Occipital lobe (tissue), 2 donors: ENCODE measurements around the gene ERN1. TPM values are rescaled to one million over a fixed set of nuclear protein-coding genes. Genes with fewer than 3 reads are reported as not detected.

ENCODE experiments used
- DNase-seq: peaks from one replicate; lab custom pipeline; 2025; lab: John Stamatoyannopoulos, UW
- total RNA-seq: library from RNA; depleted of rRNA; stranded (reverse); fragments of >200 nt; gene quantifications from one replicate; pipeline ENCODE4 v1.2.3, GENCODE V29; 2014

Gene ERN1
- total RNA-seq, 1 donor from 2014 or later: 5.9 TPM

- no peak for DNase-seq
Measured at GRCh38 chr17:64084940-64085649, 44.8 kb downstream of the ERN1 start.

DNA sequence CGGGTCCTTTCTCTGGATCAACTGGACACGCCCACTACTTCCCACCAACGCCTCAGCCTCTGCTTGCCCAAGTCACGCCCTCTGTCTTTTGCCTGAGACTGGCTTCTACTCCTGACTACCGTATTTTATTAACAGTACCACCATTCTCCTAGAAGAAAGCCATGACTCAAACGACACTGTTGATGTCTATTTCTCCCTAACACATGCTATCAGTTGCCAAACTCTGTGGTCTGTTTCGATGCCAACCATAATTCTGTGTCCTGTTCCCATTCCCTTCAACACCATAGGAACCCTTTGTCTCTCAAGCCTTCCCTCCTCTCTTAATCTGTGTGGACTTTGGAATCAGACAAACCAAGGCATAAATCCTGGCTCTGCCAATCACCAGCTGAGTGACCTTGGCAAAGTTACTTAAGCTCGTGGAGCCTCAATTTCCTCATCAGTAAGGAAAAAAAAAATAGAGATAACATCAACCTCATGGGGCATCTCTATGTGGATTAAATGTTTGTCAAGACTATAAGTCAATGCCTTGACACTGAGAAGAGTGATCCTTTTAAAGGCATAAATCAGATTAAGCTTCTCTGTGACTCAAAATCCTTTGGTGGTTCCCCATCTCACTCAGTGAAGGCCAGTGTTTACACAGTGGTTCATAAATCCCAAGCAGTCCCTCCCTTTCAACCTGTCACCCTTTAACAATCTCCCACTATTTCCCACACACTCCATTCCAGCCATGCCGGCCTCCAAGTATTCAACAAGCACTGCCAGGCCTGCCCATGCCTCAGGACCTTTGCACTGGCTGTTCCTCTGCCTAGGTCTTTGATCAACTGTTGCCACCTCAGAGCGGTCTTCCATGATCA, 45.6 kb downstream of the ERN1 start:
- DNase-seq: no peak

GRCh38 chr17:64083563-64084085, 46.3 kb downstream of the ERN1 start:
- DNase-seq: no peak

DNA sequence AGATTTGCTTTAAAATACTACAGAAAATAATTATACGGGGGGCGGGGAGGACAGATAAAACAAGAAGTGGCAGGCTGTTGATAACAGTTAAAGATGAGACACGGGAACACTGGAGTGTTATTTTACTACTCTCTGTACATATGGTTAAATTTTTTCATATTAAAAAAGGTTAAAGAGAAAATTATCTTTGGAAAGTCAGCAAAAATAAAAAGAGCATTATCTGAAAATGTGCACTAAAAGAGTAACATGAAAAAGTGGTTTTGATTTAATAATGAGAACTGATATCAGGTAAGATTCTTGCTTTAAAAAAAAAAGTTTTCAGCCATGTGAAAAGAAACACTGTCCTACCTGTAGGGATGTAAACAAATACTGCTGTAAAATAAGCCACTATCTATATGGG, 46.9 kb downstream of the ERN1 start:
- no peak for DNase-seq

DNA sequence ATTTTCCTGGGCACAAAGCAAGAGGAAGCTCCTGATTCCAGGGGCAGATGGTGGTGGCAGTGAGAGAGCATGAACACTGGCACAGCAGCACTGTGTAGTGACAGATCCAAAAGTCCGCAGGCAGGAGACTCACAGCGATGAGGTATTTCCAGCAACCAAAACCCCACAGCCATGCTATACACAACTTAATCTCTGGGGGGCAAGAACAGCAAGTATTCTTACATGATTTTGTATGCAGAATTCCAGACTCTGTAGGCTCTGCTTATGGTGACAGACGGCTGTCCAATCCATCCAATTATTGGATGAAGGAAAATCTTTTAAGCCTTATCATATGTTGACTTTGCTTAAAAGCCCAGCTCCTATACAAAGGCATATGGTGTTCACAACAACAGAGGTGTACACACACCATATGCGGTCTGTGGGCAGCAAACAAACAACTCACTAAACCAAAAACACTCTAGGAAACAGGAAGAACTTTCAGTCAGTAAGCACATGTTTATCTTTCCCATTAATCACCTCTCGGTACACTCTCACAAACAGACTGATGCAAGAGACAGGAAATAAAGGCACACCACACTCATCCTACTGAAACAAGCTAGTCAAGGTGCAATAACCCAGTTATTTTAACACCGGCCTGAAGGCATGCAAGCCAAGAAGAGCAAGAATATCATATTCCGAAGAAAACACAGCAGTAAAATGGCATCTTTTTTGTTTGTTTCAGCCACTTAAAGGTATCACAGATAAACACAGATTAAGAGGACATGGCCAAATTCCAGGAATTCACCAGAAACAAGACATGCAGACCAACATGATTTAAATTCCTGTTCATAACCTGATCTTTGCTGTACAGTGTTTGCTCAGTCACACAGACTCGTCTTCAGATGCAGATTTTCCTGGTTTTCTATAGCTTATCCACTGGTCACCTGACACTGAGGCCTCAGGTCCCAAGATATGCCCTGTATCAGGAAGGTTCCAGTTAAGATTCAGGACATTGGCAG, 47.8 kb downstream of the ERN1 start:
- no peak for DNase-seq

- DNase-seq: no peak
Measured at GRCh38 chr17:64080174-64080618, 49.7 kb downstream of the ERN1 start.

DNA sequence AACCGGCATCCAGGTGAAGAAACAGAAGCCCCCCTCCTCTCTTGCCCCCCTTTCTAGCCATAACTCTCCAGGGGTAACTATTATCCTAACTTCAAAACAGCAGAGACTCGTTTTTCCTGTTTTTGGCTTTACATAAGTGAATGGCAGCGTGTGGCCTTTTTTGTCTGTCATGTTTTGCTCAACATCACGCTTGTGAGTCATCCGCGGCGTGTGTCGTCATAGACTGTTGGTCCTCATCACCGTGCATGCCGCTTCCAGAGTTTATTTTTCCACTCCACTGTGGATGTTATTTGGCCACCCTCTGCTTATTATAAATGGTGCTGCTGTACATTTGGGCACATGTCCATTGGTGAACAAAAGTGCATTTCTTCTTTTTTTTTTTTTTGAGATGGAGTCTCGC, 52.6 kb downstream of the ERN1 start:
- no peak for DNase-seq

DNA sequence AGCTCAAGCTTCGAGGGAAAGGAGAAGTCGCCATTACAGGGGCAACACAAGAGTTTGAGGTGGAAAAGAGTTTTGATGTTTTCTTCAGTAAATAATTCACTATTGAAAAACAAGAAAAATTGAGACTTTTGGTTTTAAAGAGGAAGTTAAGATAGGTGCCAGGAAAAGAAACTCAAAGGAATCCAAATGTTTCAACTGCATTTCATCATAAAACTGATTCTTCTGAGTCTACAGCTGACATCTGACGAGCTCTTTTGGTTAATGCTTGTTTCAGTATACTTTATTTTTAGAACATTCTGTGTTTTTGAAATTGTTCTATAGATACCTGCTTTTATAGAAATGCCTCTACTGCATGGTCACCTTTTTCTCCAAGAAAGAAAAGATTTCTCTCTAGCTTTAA, 54.0 kb downstream of the ERN1 start:
- no peak for DNase-seq

- no peak for DNase-seq
Measured at GRCh38 chr17:64074704-64075426, 55.1 kb downstream of the ERN1 start.

DNA sequence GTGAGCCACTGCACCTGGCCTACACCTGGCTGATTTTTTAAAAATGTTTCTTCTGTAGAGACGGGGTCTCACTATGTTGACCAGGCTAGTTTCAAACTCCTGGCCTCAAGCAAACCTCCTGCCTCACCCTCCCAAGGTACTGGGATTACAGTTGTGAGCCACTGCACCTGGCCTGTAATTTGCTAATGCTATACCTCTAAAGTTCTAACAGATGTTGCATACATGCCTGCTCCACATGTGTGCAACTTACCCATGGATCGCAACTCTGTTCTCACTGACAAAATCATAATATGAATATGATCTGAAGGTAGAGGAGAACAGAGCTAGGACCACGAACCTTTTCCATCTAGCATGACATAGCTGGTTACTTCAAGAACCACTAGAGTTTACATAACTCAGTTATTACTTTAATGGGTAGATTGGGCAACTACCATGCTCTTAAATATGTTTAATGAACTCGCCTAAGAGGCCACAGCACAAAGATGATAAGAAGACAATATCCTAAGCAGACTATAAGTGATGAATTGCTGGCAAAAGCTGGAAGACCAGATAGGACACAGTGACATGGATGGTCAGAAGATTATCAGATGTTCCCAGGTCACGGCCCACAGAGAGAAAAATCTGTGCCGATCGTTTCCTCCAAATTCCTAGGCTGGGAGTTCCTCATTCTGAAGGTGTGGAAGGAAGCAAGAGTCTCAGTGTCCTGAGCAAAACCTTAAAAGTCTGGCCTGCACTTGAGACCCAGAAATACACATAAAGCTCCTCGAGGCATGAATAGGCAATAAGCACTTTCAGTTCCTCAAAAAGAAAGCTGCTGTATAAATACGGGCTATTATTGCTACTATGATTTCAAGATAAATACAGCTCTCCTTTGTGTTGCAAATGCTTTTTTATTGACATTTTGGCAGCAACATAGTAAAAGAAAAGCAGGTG, 55.9 kb downstream of the ERN1 start:
- no peak for DNase-seq

DNA sequence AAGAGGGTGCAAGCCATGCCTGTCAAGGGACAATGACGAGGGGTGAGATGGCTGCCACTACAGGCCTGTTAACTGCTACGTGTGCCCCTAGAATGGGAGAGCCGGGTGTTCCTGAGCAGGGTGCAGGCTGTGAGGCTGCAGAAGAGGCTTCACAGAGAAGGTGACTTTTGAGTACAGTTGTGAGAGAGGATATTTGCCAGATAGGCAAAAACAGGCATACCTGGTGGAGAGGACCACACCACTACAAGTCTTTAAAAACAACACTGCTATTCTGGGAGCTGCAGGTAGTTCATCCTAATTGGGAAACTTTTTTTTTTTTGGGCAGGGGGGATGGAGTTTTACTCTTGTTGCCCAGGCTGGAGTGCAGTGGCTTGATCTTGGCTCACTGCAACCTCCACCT, 58.8 kb downstream of the ERN1 start:
- DNase-seq: no peak

- DNase-seq: no peak
Measured at GRCh38 chr17:64070213-64070612, 59.7 kb downstream of the ERN1 start.

GRCh38 chr17:64069143-64069542, 60.8 kb downstream of the ERN1 start:
- DNase-seq: no peak

- DNase-seq: no peak
Measured at GRCh38 chr17:64067657-64068056, 62.3 kb downstream of the ERN1 start.

- DNase-seq: no peak
Measured at GRCh38 chr17:64066716-64067115, 63.2 kb downstream of the ERN1 start.

DNA sequence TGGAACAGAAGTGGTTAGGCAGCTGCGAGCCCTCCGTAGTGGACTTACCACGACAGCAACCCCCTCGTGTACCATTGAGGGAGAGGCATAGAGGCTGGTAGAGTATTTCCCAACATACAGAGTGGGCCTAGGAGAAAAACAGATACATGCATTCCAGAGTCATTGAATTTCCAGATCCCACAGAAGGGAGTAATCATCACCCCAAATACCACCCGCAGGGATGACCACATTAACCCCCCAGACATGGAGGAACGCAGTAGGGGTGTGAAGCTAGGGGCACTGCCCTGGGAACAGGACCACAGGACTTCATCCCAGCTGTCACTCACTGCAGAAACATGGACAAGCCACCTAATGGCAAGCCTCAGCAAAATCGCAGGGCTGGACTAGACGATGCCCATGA, 64.8 kb downstream of the ERN1 start:
- DNase-seq: no peak

GRCh38 chr17:64064331-64064730, 65.6 kb downstream of the ERN1 start:
- DNase-seq: no peak

DNA sequence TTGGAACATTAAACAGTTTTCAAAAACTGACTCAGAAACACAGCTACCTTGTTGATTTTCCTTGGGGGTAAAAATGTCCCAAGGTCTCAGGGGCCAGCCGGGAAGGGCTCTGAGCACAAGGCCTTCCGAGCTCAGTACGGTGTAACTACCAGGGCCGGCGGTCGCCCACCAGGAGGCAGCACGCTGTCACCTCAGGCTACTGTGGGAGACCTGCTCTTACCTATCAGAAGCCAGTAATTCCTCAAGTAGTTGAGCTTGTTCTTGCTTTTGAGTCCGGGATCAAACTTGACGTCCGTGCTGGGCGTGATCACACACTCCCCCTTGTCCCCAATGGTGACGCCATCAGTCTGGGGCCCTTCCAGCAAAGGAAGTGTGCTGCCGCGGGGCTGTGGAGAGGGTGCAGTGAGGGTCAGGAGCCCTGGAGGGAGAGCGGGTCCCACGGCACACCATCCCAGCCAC, 66.1 kb downstream of the ERN1 start:
- no peak for DNase-seq

DNA sequence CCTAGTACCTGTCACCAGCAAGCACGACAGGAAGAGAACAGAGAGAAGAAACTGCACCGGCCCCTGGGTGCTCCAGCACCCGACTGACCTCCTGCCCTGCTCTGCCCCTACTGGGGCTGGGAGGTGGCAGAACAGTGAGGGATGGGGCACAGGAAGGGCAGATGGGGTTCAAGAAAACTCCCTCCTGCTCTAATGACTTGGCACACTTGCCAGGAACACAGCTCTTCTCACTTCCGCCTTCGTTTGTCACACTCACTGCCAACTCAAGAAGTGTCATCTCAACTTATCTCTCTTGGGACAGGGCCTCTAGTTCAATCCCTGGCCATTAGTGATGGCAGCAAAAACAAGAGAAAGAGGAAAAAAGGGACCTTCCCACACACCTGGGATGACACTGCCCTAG, 66.9 kb downstream of the ERN1 start:
- no peak for DNase-seq
